GM12878 (cell line): ENCODE measurements around the gene STOML3. TPM values are rescaled to one million over a fixed set of nuclear protein-coding genes. Genes with fewer than 3 reads are reported as not detected.

ENCODE experiments used
- ATAC-seq: fragments of 200-7000 bp; cut with Tn5 transposase; 3 replicates; pipeline ENCODE4 v1.9.1; 2020; ENCODE audit warnings: mild to moderate bottlenecking, moderate library complexity
- BruUV-seq: library from RNA; stranded (reverse); fragments of 400-500 nt; replicated peaks from 2 replicates; lab custom pipeline; 2021; lab: Mats Ljungman, UMichigan
- CTCF ChIA-PET: fragments of 300-600 bp; sonication (Branson Sonifier 250); formaldehyde crosslinking; extraction: SDS; loops from one replicate; lab custom pipeline; 2021; ENCODE audit warnings: inconsistent platforms; lab: Yijun Ruan, JAX
- POLR2A ChIA-PET: fragments of 350-600 bp; formaldehyde crosslinking; extraction: SDS; loops from one replicate; lab custom pipeline; 2021; ENCODE audit warnings: inconsistent platforms; lab: Charles Lee
- RAD21 ChIA-PET: fragments of 300-600 bp; sonication (Branson Sonifier 250); formaldehyde crosslinking; loops from one replicate; lab custom pipeline; 2023; ENCODE audit warnings: antibody characterized with exemption; ENCODE audit not compliant: unreplicated experiment; lab: Charles Lee
- SMC1A ChIA-PET: fragments of 300-600 bp; sonication (Branson Sonifier 250); formaldehyde crosslinking; loops from one replicate; lab custom pipeline; 2023; ENCODE audit not compliant: unreplicated experiment, uncharacterized antibody; lab: Charles Lee
- DNase-seq: peaks from one replicate; pipeline ENCODE4 v3.0.0-alpha.2; 2011; ENCODE audit warnings: low read depth, low spot score
- FAIRE-seq: peaks from 3 replicates; lab custom pipeline; 2011; peaks lifted over from hg19 to GRCh38; lab: Jason Lieb, UNC
- H2AFZ ChIP-seq: 2 replicates; pipeline ENCODE4 v1.6.0; 2011; ENCODE audit warnings: low read depth, low read length, control low read depth; ENCODE audit not compliant: control insufficient read depth
- H3K27ac ChIP-seq: 2 replicates; pipeline ENCODE4 v1.5.1; 2011; ENCODE audit warnings: control low read depth; ENCODE audit not compliant: control insufficient read depth, insufficient read depth
- H3K27me3 ChIP-seq, 2 experiments: replicated peaks in 1 of 2; 2 replicates each; pipeline versions ENCODE4 v1.6.0 to v1.6.1; 2011; ENCODE audit warnings: low read length in 1 of 2; ENCODE audit not compliant: control insufficient read depth in 2 of 2, insufficient read depth in 2 of 2
- H3K36me3 ChIP-seq, 2 experiments: 2 replicates each; pipeline ENCODE4 v1.5.1; 2011; ENCODE audit warnings: low read length in 1 of 2; ENCODE audit not compliant: control insufficient read depth in 2 of 2, insufficient read depth in 2 of 2
- H3K4me1 ChIP-seq: 2 replicates; pipeline ENCODE4 v1.6.1; 2011; ENCODE audit warnings: mild to moderate bottlenecking, low read length, moderate library complexity, mixed read lengths; ENCODE audit not compliant: control insufficient read depth, insufficient read depth
- H3K4me2 ChIP-seq: 2 replicates; pipeline ENCODE4 v1.6.0; 2011; ENCODE audit warnings: control low read depth; ENCODE audit not compliant: control insufficient read depth, insufficient read depth
- H3K4me3 ChIP-seq: fragments of 200-600 bp; sonication (generic); 2 replicates; pipeline ENCODE4 v1.5.1; 2016
- H3K79me2 ChIP-seq: 2 replicates; pipeline ENCODE4 v1.6.0; 2011; ENCODE audit warnings: low read length; ENCODE audit not compliant: control insufficient read depth, insufficient read depth
- H3K9ac ChIP-seq: 2 replicates; pipeline ENCODE4 v1.8.0; 2011; ENCODE audit warnings: low read length, control low read depth, mixed read lengths; ENCODE audit not compliant: control insufficient read depth, insufficient read depth
- H3K9me3 ChIP-seq: replicated peaks from 3 replicates; pipeline ENCODE4 v1.5.1; 2011; ENCODE audit warnings: mild to moderate bottlenecking, low read length; ENCODE audit not compliant: control insufficient read depth, insufficient read depth
- H4K20me1 ChIP-seq: 2 replicates; pipeline ENCODE4 v1.6.0; 2011; ENCODE audit not compliant: control insufficient read depth, insufficient read depth
- FOXK2 ChIP-seq: fragments of 450-650 bp; IDR thresholded peaks from 2 replicates; pipeline ENCODE4 v1.6.1; 2017; ENCODE audit warnings: mild to moderate bottlenecking, moderate library complexity
- NR2C1 ChIP-seq: fragments of 450-650 bp; IDR thresholded peaks from 2 replicates; pipeline ENCODE4 v1.6.1; 2017; ENCODE audit warnings: antibody characterized with exemption, mild to moderate bottlenecking, moderate library complexity
- SMAD5 ChIP-seq: IDR thresholded peaks from 2 replicates; pipeline ENCODE4 v1.6.1; 2016; ENCODE audit warnings: antibody characterized with exemption, low read depth
- YBX1 ChIP-seq: fragments of 450-650 bp; IDR thresholded peaks from 2 replicates; pipeline ENCODE4 v1.6.1; 2016; ENCODE audit warnings: antibody characterized with exemption
- ZBED1 ChIP-seq: IDR thresholded peaks from 2 replicates; pipeline ENCODE4 v1.6.1; 2016; ENCODE audit warnings: borderline replicate concordance
- WGBS: methylation state at CpG from one replicate; pipeline ENCODE4 v1.1.6; 2016; ENCODE audit warnings: low lambda C conversion rate; ENCODE audit not compliant: insufficient replicate concordance, insufficient coverage; ENCODE audit errors: missing lambda C conversion rate; 5-methylcytosine and 5-hydroxymethylcytosine counted together
- in situ Hi-C: fragments of 300-500 bp; cut with MboI; formaldehyde crosslinking; loops from 9 replicates; pipeline ENCODE4 v1.14.3; 2018; ENCODE audit warnings: mixed read lengths
- intact Hi-C: fragments of 100-400 bp; cut with micrococcal nuclease; formaldehyde crosslinking; loops from one replicate; pipeline ENCODE4 v1.14.2; 2022; ENCODE audit not compliant: unreplicated experiment
- polyA plus RNA-seq, 11 experiments: library from polyadenylated mRNA; depleted of rRNA in 4 of 11; unstranded in 6 of 11; stranded (reverse) in 5 of 11; fragments of >200 nt; fragmentation: Nextera tagmentation in 4 of 11; fragmentation: Illumina TruSeq in 1 of 11; extraction: Ambion mirVana in 4 of 11; extraction: Trizol in 1 of 11; gene quantifications; 1 replicate in 1 of 11; 2 replicates in 10 of 11; pipeline versions ENCODE4 v1.2.1 to v1.2.3, GENCODE V29; 2011 to 2016; ENCODE audit warnings: inconsistent platforms in 2 of 11, missing spikeins in 2 of 11, low read depth in 1 of 11
- total RNA-seq, 4 experiments: library from RNA; depleted of rRNA in 3 of 4; stranded (reverse); fragments of >200 nt in 3 of 4; fragmentation: Illumina TruSeq in 1 of 4; extraction: Trizol in 1 of 4; gene quantifications; 2 replicates each; pipeline versions ENCODE4 v1.2.1 to v1.2.3, GENCODE V29; 2013 to 2021
- TF ChIP-seq, protein P1 (sequence below): fragments of 450-650 bp; IDR thresholded peaks from 2 replicates; pipeline ENCODE4 v1.6.1; 2017; ENCODE audit warnings: mild to moderate bottlenecking
- TF ChIP-seq, protein P2 (sequence below): fragments of 450-650 bp; formaldehyde crosslinking; IDR thresholded peaks from 2 replicates; pipeline ENCODE4 v1.4.0; 2020; ENCODE audit warnings: mild to moderate bottlenecking, moderate library complexity
- TF ChIP-seq, protein P3 (sequence below), 3 experiments: IDR thresholded peaks in 2 of 3; conservative IDR thresholded peaks in 1 of 3; 2 replicates each; pipeline ENCODE4 v1.5.1; 2011; ENCODE audit warnings: low read depth in 3 of 3, low read length in 3 of 3, mild to moderate bottlenecking in 3 of 3, control low read depth in 2 of 3, moderate library complexity in 2 of 3, inconsistent platforms in 1 of 3, mixed read lengths in 1 of 3; ENCODE audit not compliant: control insufficient read depth in 2 of 3, insufficient read depth in 1 of 3; ENCODE audit errors: extremely low read depth in 1 of 3
- TF ChIP-seq, protein P4 (sequence below): IDR thresholded peaks from 2 replicates; pipeline ENCODE4 v1.6.1; 2011; ENCODE audit warnings: low read depth, low read length, improper control_type of control experiment, borderline replicate concordance

Gene STOML3
- total and polyA plus RNA-seq, 10 of the 15 experiments (the other 5 are each of a cell fraction or from before 2014, with no cell fraction given): not detected

DNA sequence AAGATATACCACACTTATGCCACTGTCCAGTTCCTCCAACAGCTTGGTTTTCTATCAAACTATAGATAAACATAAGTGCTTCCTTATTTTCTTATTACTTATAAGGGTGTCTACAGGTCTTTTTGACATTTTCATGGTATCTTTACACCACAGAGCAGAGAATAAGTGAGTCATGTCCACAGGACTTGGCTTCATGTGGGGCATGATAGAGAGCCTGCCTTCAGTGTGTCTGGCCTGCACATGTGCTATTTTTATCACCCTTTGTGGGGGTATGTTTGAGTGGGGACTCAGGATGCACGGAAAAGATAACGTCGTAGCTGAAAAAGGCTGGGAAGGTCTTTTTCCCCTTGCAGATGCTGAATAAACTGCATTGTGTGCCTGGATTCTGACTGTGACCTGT is 8.1 kb upstream of the STOML3 start:
- in situ Hi-C loops: no loop called here
- Histone ChIP-seq H3K36me3 (no peaks in the 10 kb centered on the region), H3K4me1 (no peaks in the 10 kb centered on the region), H3K9me3 (no peaks in the 10 kb centered on the region), H3K4me3 (no peak overlapping the region), H4K20me1 (no peaks in the 10 kb centered on the region), H3K79me2 (no peaks in the 10 kb centered on the region), H2AFZ (no peak overlapping the region), H3K9ac (no peak overlapping the region), H3K4me2 (no peak overlapping the region), H3K27ac (no peak overlapping the region), H3K27me3 (no peaks in the 10 kb centered on the region; a peak in 1 of 4 replicates)
- WGBS: 50% methylated on average over 3 of the region's 3 CpGs
- DNase-seq (no peak), ATAC-seq (no peak), FAIRE-seq (no peak)
- TF ChIP-seq SMAD5: no peak
- intact Hi-C loops: no loop called here
- ChIA-PET CTCF (no interaction called here), SMC1A (no interaction called here), POLR2A (no interaction called here), RAD21 (no interaction called here)
- no TSS peak for BruUV-seq

DNA sequence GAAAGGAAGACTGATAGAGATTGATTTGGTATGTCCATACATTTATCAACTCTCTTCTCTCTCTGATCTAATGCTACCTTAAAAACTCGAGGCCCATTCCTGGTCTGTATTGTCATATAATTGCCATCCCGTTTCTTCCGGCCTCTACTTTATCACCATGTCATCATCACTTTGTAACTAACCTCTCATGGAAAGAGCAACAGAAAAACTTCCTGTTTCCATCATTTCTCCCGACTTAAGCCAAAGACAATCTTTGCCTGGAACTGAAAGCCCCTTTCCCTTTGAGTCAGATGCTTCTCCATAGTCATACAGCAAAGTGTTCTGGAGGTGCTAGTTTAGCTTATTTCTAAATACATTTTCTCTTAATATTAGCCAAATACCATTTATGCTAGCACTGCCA is 2.8 kb upstream of the STOML3 start:
- no peak overlapping the region for H2AFZ ChIP-seq
- intact Hi-C loops (no loop called here), in situ Hi-C loops (no loop called here)
- ChIA-PET SMC1A (interaction anchor here (1.7 kb wide), 1 partner anchor 10 kb away, joined by 4 read pairs; no protein-coding TSS in a partner anchor), POLR2A (no interaction called here), RAD21 (no interaction called here), CTCF (interaction anchor here (1.0 kb wide), 1 partner anchor 12 kb away, joined by 3 read pairs; no protein-coding TSS in a partner anchor)
- H3K79me2 ChIP-seq: no peaks in the 10 kb centered on the region
- no peak for ATAC-seq
- no peak for DNase-seq
- no peak overlapping the region for H3K27ac ChIP-seq
- WGBS: 8% methylated on average over 4 of the region's 4 CpGs
- no peaks in the 10 kb centered on the region for H3K4me1 ChIP-seq
- no peaks in the 10 kb centered on the region for H3K9me3 ChIP-seq
- no peak for FAIRE-seq
- H3K27me3 ChIP-seq: no peaks in the 10 kb centered on the region; a peak in 1 of 4 replicates
- no peak overlapping the region for H3K4me2 ChIP-seq
- no peaks in the 10 kb centered on the region for H3K36me3 ChIP-seq
- H4K20me1 ChIP-seq: no peaks in the 10 kb centered on the region
- no peak overlapping the region for H3K4me3 ChIP-seq
- no peak overlapping the region for H3K9ac ChIP-seq
- no TSS peak for BruUV-seq
- TF ChIP-seq, protein P1, sequence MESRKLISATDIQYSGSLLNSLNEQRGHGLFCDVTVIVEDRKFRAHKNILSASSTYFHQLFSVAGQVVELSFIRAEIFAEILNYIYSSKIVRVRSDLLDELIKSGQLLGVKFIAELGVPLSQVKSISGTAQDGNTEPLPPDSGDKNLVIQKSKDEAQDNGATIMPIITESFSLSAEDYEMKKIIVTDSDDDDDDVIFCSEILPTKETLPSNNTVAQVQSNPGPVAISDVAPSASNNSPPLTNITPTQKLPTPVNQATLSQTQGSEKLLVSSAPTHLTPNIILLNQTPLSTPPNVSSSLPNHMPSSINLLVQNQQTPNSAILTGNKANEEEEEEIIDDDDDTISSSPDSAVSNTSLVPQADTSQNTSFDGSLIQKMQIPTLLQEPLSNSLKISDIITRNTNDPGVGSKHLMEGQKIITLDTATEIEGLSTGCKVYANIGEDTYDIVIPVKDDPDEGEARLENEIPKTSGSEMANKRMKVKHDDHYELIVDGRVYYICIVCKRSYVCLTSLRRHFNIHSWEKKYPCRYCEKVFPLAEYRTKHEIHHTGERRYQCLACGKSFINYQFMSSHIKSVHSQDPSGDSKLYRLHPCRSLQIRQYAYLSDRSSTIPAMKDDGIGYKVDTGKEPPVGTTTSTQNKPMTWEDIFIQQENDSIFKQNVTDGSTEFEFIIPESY: no peak
- no peak for TF ChIP-seq YBX1
- no peak for TF ChIP-seq FOXK2
- TF ChIP-seq, protein P2, sequence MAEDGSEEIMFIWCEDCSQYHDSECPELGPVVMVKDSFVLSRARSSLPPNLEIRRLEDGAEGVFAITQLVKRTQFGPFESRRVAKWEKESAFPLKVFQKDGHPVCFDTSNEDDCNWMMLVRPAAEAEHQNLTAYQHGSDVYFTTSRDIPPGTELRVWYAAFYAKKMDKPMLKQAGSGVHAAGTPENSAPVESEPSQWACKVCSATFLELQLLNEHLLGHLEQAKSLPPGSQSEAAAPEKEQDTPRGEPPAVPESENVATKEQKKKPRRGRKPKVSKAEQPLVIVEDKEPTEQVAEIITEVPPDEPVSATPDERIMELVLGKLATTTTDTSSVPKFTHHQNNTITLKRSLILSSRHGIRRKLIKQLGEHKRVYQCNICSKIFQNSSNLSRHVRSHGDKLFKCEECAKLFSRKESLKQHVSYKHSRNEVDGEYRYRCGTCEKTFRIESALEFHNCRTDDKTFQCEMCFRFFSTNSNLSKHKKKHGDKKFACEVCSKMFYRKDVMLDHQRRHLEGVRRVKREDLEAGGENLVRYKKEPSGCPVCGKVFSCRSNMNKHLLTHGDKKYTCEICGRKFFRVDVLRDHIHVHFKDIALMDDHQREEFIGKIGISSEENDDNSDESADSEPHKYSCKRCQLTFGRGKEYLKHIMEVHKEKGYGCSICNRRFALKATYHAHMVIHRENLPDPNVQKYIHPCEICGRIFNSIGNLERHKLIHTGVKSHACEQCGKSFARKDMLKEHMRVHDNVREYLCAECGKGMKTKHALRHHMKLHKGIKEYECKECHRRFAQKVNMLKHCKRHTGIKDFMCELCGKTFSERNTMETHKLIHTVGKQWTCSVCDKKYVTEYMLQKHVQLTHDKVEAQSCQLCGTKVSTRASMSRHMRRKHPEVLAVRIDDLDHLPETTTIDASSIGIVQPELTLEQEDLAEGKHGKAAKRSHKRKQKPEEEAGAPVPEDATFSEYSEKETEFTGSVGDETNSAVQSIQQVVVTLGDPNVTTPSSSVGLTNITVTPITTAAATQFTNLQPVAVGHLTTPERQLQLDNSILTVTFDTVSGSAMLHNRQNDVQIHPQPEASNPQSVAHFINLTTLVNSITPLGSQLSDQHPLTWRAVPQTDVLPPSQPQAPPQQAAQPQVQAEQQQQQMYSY: no peak
- TF ChIP-seq ZBED1: no peak
- TF ChIP-seq, protein P3, sequence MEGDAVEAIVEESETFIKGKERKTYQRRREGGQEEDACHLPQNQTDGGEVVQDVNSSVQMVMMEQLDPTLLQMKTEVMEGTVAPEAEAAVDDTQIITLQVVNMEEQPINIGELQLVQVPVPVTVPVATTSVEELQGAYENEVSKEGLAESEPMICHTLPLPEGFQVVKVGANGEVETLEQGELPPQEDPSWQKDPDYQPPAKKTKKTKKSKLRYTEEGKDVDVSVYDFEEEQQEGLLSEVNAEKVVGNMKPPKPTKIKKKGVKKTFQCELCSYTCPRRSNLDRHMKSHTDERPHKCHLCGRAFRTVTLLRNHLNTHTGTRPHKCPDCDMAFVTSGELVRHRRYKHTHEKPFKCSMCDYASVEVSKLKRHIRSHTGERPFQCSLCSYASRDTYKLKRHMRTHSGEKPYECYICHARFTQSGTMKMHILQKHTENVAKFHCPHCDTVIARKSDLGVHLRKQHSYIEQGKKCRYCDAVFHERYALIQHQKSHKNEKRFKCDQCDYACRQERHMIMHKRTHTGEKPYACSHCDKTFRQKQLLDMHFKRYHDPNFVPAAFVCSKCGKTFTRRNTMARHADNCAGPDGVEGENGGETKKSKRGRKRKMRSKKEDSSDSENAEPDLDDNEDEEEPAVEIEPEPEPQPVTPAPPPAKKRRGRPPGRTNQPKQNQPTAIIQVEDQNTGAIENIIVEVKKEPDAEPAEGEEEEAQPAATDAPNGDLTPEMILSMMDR (IDR thresholded peaks at IDR 0.05 in 2 of 3, conservative IDR thresholded peaks at IDR 0.05 in 1 of 3; ENCODE audit: control insufficient read depth in 2 of 3, extremely low read depth in 1 of 3, insufficient read depth in 1 of 3, low read depth in 3 of 3, low read length in 3 of 3): no peak
- TF ChIP-seq NR2C1: no peak
- TF ChIP-seq, protein P4, sequence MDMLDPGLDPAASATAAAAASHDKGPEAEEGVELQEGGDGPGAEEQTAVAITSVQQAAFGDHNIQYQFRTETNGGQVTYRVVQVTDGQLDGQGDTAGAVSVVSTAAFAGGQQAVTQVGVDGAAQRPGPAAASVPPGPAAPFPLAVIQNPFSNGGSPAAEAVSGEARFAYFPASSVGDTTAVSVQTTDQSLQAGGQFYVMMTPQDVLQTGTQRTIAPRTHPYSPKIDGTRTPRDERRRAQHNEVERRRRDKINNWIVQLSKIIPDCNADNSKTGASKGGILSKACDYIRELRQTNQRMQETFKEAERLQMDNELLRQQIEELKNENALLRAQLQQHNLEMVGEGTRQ: no peak
